Muscle of arm (tissue), 12 donors: ENCODE results near the gene MSRB2. TPM values are rescaled to one million over a fixed set of nuclear protein-coding genes. Genes with fewer than 3 reads are reported as not detected.
A peak's percentile ranks its signal among the peaks of the same experiment; 100 is the strongest.

ENCODE experiments used
- DNase-seq: peaks from one replicate; pipeline ENCODE4 v3.0.0-alpha.2; 2013
- polyA plus RNA-seq, 12 donors: library from polyadenylated mRNA; unstranded; fragments of 120-200 nt; gene quantifications; one replicate each; pipeline ENCODE4 v1.2.1, GENCODE V29; 2013; ENCODE audit not compliant: insufficient read length in 12 of 12

The MSRB2 gene
- polyA plus RNA-seq, 12 donors: 33.3 to 74.7 (median 62.2) TPM; not detected in 1

- DNase-seq: no peak
Measured at GRCh38 chr10:23157691-23158369, 62.5 kb downstream of the MSRB2 start.

DNA sequence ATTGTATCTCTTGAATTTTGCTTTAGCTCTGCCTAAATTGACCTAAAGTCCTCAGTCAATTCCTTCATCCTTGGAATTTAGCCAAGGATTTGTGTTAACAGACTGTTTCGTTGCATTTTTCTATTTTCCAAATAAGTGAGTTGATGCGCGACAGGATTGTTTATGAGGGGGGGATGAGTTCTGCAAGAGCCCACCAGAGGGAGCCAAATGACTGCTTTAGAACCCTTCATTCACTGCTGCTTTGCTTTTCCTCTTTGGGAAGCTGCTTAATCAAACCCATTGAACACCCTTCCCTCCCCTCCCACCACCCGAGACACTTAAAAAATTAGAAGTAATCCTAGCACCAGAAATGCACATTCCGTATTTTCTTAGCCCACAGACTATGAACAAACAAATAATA is 63.0 kb downstream of the MSRB2 start:
- peak; percentile 55 for DNase-seq

- peak; percentile 41 for DNase-seq
Measured at GRCh38 chr10:23171232-23171876, 76.0 kb downstream of the MSRB2 start.

Other genes with a start within 250 kb of the MSRB2 start
- under 1 TPM in 3 of 12 donors, not detected in 9; 0.19 to 0.37 (median 0.29) TPM for gene ARMC3, start 167.5 kb upstream of the MSRB2 start, polyA plus RNA-seq
- under 1 TPM in 1 of 12 donors, not detected in 11; 0.43 TPM for gene PTF1A, start 96.7 kb downstream of the MSRB2 start, polyA plus RNA-seq
- gene C10orf67, start 249.2 kb downstream of the MSRB2 start, polyA plus RNA-seq: under 1 TPM in 9 of 12 donors, not detected in 3; 0.13 to 0.34 (median 0.16) TPM